IMR-90 (cell line): ENCODE measurements around the gene PLXND1. TPM values are rescaled to one million over a fixed set of nuclear protein-coding genes. Genes with fewer than 3 reads are reported as not detected.
"Not testable (repeated sequence)": the region's sequence is repeated elsewhere in the genome, so short reads cannot be mapped to it uniquely, and the experiment has no call there.

ENCODE experiments used
- ATAC-seq: fragments of 200-7000 bp; cut with Tn5 transposase; 2 replicates; pipeline ENCODE4 v1.9.1; 2020; ENCODE audit warnings: low read depth, mild to moderate bottlenecking, moderate library complexity
- BruUV-seq: library from RNA; stranded (reverse); fragments of 400-500 nt; replicated peaks from 2 replicates; lab custom pipeline; 2021; lab: Mats Ljungman, UMichigan
- CTCF ChIA-PET: fragments of 300-600 bp; formaldehyde crosslinking; extraction: SDS; loops from one replicate; lab custom pipeline; 2021; ENCODE audit warnings: antibody characterized with exemption; lab: Yijun Ruan, JAX
- POLR2A ChIA-PET: fragments of 300-600 bp; sonication (Branson Sonifier 250); formaldehyde crosslinking; loops from one replicate; lab custom pipeline; 2022; ENCODE audit warnings: antibody characterized with exemption; ENCODE audit not compliant: unreplicated experiment; lab: Charles Lee
- DNase-seq: peaks from one replicate; pipeline ENCODE4 v3.0.0; 2013
- H2AFZ ChIP-seq: replicated peaks from 2 replicates; pipeline ENCODE3; 2013; ENCODE audit warnings: low read length, mild to moderate bottlenecking; ENCODE audit not compliant: poor library complexity
- H2AK5ac ChIP-seq: 2 replicates; pipeline ENCODE4 v1.6.1; 2013; ENCODE audit warnings: low read depth, low read length, inconsistent platforms
- H2AK9ac ChIP-seq: replicated peaks from 2 replicates; pipeline ENCODE3; 2013; ENCODE audit warnings: mild to moderate bottlenecking, low read depth, low read length, moderate library complexity; ENCODE audit not compliant: poor library complexity
- H2BK120ac ChIP-seq: 2 replicates; pipeline ENCODE4 v1.6.1; 2013; ENCODE audit warnings: low read depth, low read length, inconsistent platforms
- H2BK15ac ChIP-seq: 3 replicates; pipeline ENCODE4 v1.6.1; 2013; ENCODE audit warnings: low read depth, low read length, inconsistent platforms
- H2BK20ac ChIP-seq: 2 replicates; pipeline ENCODE4 v1.6.1; 2013; ENCODE audit warnings: low read depth, mild to moderate bottlenecking, inconsistent platforms, low read length, moderate library complexity
- H2BK5ac ChIP-seq: 2 replicates; pipeline ENCODE4 v1.6.1; 2013; ENCODE audit warnings: mild to moderate bottlenecking, low read depth, low read length, inconsistent platforms; ENCODE audit not compliant: poor library complexity, severe bottlenecking
- H3K14ac ChIP-seq: replicated peaks from 2 replicates; pipeline ENCODE4 v1.6.1; 2013; ENCODE audit warnings: low read depth, low read length, inconsistent platforms
- H3K18ac ChIP-seq: 2 replicates; pipeline ENCODE4 v1.6.1; 2013; ENCODE audit warnings: low read depth, low read length, control low read depth
- H3K23ac ChIP-seq: 2 replicates; pipeline ENCODE4 v1.6.1; 2013; ENCODE audit warnings: low read depth, low read length, inconsistent platforms
- H3K27ac ChIP-seq: 2 replicates; pipeline ENCODE4 v1.5.1; 2013; ENCODE audit warnings: mild to moderate bottlenecking, control low read depth, low read length; ENCODE audit not compliant: insufficient read depth
- H3K27me3 ChIP-seq: 2 replicates; pipeline ENCODE4 v1.6.1; 2013; ENCODE audit warnings: low read length; ENCODE audit not compliant: control insufficient read depth, insufficient read depth
- H3K36me3 ChIP-seq: 2 replicates; pipeline ENCODE4 v1.6.1; 2013; ENCODE audit warnings: low read length, mixed read lengths; ENCODE audit not compliant: control insufficient read depth, insufficient read depth
- H3K4ac ChIP-seq: 2 replicates; pipeline ENCODE4 v1.6.1; 2013; ENCODE audit warnings: low read depth, low read length, inconsistent platforms
- H3K4me1 ChIP-seq: 2 replicates; pipeline ENCODE4 v1.6.1; 2013; ENCODE audit warnings: low read length, mixed read lengths; ENCODE audit not compliant: control insufficient read depth, insufficient read depth
- H3K4me2 ChIP-seq: 2 replicates; pipeline ENCODE4 v1.6.1; 2013; ENCODE audit warnings: low read depth, mild to moderate bottlenecking, control low read depth, low read length, moderate library complexity
- H3K4me3 ChIP-seq: 2 replicates; pipeline ENCODE4 v1.5.1; 2013; ENCODE audit warnings: low read depth, mild to moderate bottlenecking, control low read depth, low read length, moderate library complexity; ENCODE audit not compliant: insufficient read depth
- H3K56ac ChIP-seq: 2 replicates; pipeline ENCODE4 v1.6.1; 2013; ENCODE audit warnings: low read length, inconsistent platforms; ENCODE audit not compliant: insufficient read depth; ENCODE audit errors: extremely low read depth
- H3K79me1 ChIP-seq, 2 experiments: 2 replicates each; pipeline ENCODE4 v1.6.1; 2013; ENCODE audit warnings: low read length in 2 of 2, inconsistent platforms in 1 of 2, low read depth in 1 of 2
- H3K9ac ChIP-seq: 2 replicates; pipeline ENCODE4 v1.6.1; 2013; ENCODE audit warnings: low read depth, low read length, control low read depth
- H3K9me1 ChIP-seq: 2 replicates; pipeline ENCODE4 v1.6.1; 2013; ENCODE audit warnings: low read length, inconsistent platforms; ENCODE audit not compliant: insufficient read depth
- H3K9me3 ChIP-seq: 2 replicates; pipeline ENCODE4 v1.6.1; 2013; ENCODE audit warnings: low read length; ENCODE audit not compliant: control insufficient read depth, insufficient read depth
- H4K20me1 ChIP-seq: 2 replicates; pipeline ENCODE4 v1.6.1; 2013; ENCODE audit warnings: low read length, inconsistent platforms; ENCODE audit not compliant: insufficient read depth
- H4K5ac ChIP-seq: 2 replicates; pipeline ENCODE4 v1.6.1; 2013; ENCODE audit warnings: mild to moderate bottlenecking, low read depth, low read length, control low read depth
- H4K8ac ChIP-seq, 2 experiments: 2 replicates each; pipeline ENCODE4 v1.6.1; 2013; ENCODE audit warnings: low read depth in 2 of 2, low read length in 2 of 2, control low read depth in 1 of 2, inconsistent platforms in 1 of 2
- H4K91ac ChIP-seq: 2 replicates; pipeline ENCODE4 v1.6.1; 2013; ENCODE audit warnings: low read depth, low read length, inconsistent platforms; ENCODE audit not compliant: insufficient read depth
- CEBPB ChIP-seq: IDR thresholded peaks from 2 replicates; pipeline ENCODE4 v1.6.1; 2012; ENCODE audit warnings: low read depth, low read length, improper control_type of control experiment
- FOS ChIP-seq: fragments of 150-350 bp; IDR thresholded peaks from 2 replicates; pipeline ENCODE4 v1.6.1; 2016; ENCODE audit warnings: low read depth, low read length
- MXI1 ChIP-seq: IDR thresholded peaks from 2 replicates; pipeline ENCODE4 v1.6.1; 2012; ENCODE audit warnings: low read depth, mild to moderate bottlenecking, low read length, moderate library complexity, borderline replicate concordance
- NFE2L2 ChIP-seq: fragments of 150-350 bp; IDR thresholded peaks from 2 replicates; pipeline ENCODE4 v1.6.1; 2016; ENCODE audit warnings: low read depth, mild to moderate bottlenecking, low read length
- WGBS, 2 experiments: methylation state at CpG; one replicate each; pipeline versions ENCODE4 v1.1.5 to v1.1.7; 2013; ENCODE audit warnings: missing lambda C conversion rate in 2 of 2; ENCODE audit not compliant: insufficient read length in 1 of 2; ENCODE audit errors: extremely low coverage in 2 of 2; 5-methylcytosine and 5-hydroxymethylcytosine counted together
- dilution Hi-C: fragments of 300-500 bp; cut with HindIII; formaldehyde crosslinking; loops from one replicate; pipeline ENCODE4 v1.14.3; 2018; ENCODE audit warnings: low sequenced_read_pairs; ENCODE audit not compliant: unreplicated experiment
- in situ Hi-C: fragments of 300-500 bp; cut with MboI; formaldehyde crosslinking; loops from 3 replicates; pipeline ENCODE4 v1.14.3; 2019; ENCODE audit warnings: low sequenced_read_pairs, inconsistent platforms, mixed read lengths
- intact Hi-C: fragments of 100-400 bp; cut with micrococcal nuclease; formaldehyde crosslinking; loops from 2 replicates; pipeline ENCODE4 v1.10.0; 2022
- polyA plus RNA-seq, 3 experiments: library from polyadenylated mRNA; depleted of rRNA; stranded (reverse); fragments of >200 nt; gene quantifications; 2 replicates each; pipeline ENCODE4 v1.2.3, GENCODE V29; 2012; ENCODE audit warnings: low replicate concordance in 1 of 3
- total RNA-seq: library from RNA; depleted of rRNA; stranded (reverse); fragments of >200 nt; gene quantifications from 2 replicates; pipeline ENCODE4 v1.2.3, GENCODE V29; 2012
- TF ChIP-seq, protein P1 (sequence below): fragments of 150-350 bp; IDR thresholded peaks from 2 replicates; pipeline ENCODE4 v1.6.1; 2016; ENCODE audit warnings: low read depth, mild to moderate bottlenecking, low read length, moderate library complexity, borderline replicate concordance
- TF ChIP-seq, protein P2 (sequence below): fragments of 150-350 bp; IDR thresholded peaks from 2 replicates; pipeline ENCODE4 v1.6.1; 2017; ENCODE audit warnings: mild to moderate bottlenecking, antibody characterized with exemption, low read length, low read depth

Gene PLXND1
- total and polyA plus RNA-seq, 2 of the 4 experiments (the other 2 are of a cell fraction), result 19.2 to 67.1 TPM

DNA sequence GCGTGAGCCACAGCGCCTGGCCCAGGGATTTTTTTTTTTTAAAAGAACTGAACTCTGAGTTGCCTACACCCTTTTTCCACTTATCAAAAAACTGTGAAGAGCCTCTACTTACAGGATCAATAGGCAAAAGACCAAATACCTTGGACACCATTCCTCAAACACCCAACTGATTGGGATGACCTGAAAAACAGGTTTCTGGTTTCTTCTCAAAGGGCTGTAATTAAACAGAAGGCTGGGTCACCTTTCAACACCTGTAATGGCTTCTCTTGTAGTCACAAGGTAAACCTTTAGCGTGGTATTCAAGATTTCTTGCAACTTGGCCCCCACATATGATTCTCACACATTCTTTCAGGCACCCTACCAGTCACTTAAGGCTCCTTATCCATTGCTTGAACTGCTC lies 38.4 kb upstream of the PLXND1 start:
- Histone ChIP-seq H3K27ac (no peak overlapping the region), H3K14ac (no peak overlapping the region), H3K9me1 (no peaks in the 10 kb centered on the region), H4K8ac (no peak overlapping the region), H3K4me3 (no peak overlapping the region), H4K5ac (no peak overlapping the region), H3K56ac (no peak overlapping the region), H2BK5ac (no peak overlapping the region), H3K18ac (no peak overlapping the region), H3K79me1 (no peaks in the 10 kb centered on the region), H2BK120ac (no peak overlapping the region), H2AFZ (no peak overlapping the region), H3K4me2 (no peak overlapping the region), H2AK9ac (no peak overlapping the region), H2AK5ac (no peak overlapping the region), H3K4ac (no peak overlapping the region), H2BK15ac (no peak overlapping the region), H4K91ac (no peak overlapping the region), H3K9ac (no peak overlapping the region), H2BK20ac (no peak overlapping the region), H3K36me3 (no peaks in the 10 kb centered on the region), H3K23ac (no peak overlapping the region), H4K20me1 (no peaks in the 10 kb centered on the region), H3K27me3 (0 out of 2 replicates have a peak, but pooled peaks cover 1% of the 10 kb centered on the region), H3K4me1 (no peaks in the 10 kb centered on the region), H3K9me3 (no peaks in the 10 kb centered on the region)
- ChIA-PET POLR2A (no interaction called here), CTCF (no interaction called here)
- intact Hi-C loops, result no loop called here
- no TSS peak for BruUV-seq
- WGBS, 2 experiments, result 94% methylated on average over 2 of the region's 3 CpGs; no CpG with 5 or more reads in 1 of the 2 experiments
- TF ChIP-seq NFE2L2, result no peak
- TF ChIP-seq, protein P1, sequence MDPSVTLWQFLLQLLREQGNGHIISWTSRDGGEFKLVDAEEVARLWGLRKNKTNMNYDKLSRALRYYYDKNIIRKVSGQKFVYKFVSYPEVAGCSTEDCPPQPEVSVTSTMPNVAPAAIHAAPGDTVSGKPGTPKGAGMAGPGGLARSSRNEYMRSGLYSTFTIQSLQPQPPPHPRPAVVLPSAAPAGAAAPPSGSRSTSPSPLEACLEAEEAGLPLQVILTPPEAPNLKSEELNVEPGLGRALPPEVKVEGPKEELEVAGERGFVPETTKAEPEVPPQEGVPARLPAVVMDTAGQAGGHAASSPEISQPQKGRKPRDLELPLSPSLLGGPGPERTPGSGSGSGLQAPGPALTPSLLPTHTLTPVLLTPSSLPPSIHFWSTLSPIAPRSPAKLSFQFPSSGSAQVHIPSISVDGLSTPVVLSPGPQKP, result no peak
- TF ChIP-seq, protein P2, sequence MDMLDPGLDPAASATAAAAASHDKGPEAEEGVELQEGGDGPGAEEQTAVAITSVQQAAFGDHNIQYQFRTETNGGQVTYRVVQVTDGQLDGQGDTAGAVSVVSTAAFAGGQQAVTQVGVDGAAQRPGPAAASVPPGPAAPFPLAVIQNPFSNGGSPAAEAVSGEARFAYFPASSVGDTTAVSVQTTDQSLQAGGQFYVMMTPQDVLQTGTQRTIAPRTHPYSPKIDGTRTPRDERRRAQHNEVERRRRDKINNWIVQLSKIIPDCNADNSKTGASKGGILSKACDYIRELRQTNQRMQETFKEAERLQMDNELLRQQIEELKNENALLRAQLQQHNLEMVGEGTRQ, result no peak
- TF ChIP-seq FOS, result no peak
- TF ChIP-seq MXI1, result no peak
- TF ChIP-seq CEBPB, result no peak
- in situ Hi-C loops, result loop anchor here (25.0 kb wide), 1 partner anchor 442 kb away; the partner anchor contains the start of gene ALG1L2
- dilution Hi-C loops, result no loop called here
- ATAC-seq, result no peak
- DNase-seq, result no peak

DNA sequence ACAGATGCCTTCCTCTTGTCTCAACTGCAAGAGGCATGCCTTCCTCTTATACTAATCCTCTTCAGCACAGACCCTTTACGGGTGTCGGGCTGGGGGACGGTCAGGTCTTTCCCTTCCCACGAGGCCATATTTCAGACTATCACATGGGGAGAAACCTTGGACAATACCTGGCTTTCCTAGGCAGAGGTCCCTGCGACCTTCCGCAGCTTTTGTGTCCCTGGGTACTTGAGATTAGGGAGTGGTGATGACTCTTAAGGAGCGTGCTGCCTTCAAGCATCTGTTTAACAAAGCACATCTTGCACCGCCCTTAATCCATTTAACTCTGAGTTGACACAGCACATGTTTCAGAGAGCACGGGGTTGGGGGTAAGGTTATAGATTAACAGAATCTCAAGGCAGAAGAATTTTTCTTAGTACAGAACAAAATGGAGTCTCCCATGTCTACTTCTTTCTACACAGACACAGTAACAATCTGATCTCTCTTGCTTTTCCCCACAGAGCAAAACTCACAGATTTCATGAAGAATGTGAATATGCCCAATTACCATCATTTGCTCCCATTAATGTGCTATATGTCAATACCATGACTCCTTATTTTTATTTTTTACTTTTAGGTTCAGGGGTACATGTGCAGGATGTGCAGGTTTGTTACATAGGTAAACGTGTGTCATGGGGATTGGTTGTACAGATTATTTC lies 35.2 kb upstream of the PLXND1 start:
- DNase-seq, H3K4ac ChIP-seq, H3K27ac ChIP-seq, H2BK5ac ChIP-seq, H3K9me3 ChIP-seq, H3K9ac ChIP-seq, CTCF ChIA-PET, H3K79me1 ChIP-seq, H2BK120ac ChIP-seq, H3K14ac ChIP-seq, H3K18ac ChIP-seq, ATAC-seq, POLR2A ChIA-PET, H2AK5ac ChIP-seq, H2BK20ac ChIP-seq, H3K27me3 ChIP-seq, H4K5ac ChIP-seq, BruUV-seq, H4K8ac ChIP-seq, H4K20me1 ChIP-seq, H3K4me1 ChIP-seq, H2AK9ac ChIP-seq, H3K23ac ChIP-seq, H3K4me2 ChIP-seq, H2BK15ac ChIP-seq, H3K36me3 ChIP-seq, H2AFZ ChIP-seq, H3K56ac ChIP-seq, H4K91ac ChIP-seq, H3K4me3 ChIP-seq, H3K9me1 ChIP-seq, dilution Hi-C loops, intact Hi-C loops: not testable (repeated sequence)
- in situ Hi-C loops, result loop anchor here (25.0 kb wide), 1 partner anchor 446 kb away; the partner anchor contains the start of gene ALG1L2
- no CpG with 5 or more reads among the region's 10 CpGs for WGBS, 2 experiments
